ENCODE measurements around the gene MCTP1. TPM values are rescaled to one million over a fixed set of nuclear protein-coding genes. Genes with fewer than 3 reads are reported as not detected.

Gene MCTP1
- total RNA-seq, 1 experiment from 2014 or later = 0.44 TPM

DNA sequence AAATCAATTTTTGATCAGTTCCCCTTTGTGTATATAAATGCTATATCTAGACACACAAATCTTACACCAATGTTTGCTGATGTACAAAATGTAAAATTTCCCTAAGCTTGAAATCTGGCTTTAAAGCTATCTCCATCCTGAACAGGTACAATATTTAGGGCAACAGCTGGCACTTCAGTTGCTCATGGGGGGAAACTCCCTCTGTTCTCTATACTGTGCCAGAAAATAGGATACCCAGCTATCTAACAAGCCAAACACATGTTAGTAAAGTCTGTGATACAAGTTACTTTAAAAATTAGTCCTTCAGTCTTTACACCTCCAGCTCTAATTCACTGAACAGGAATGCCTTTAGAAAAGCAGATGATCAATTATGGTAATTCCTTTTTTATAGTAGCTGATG is 474.6 kb downstream of the MCTP1 start:
- Histone ChIP-seq H3K9me3 (ENCODE audit: control insufficient read depth in 1 of 2, insufficient read depth in 1 of 2, low read depth in 1 of 2, low read length in 2 of 2) (no peaks in the 10 kb centered on the region), H3K4me2 (ENCODE audit: low read length) (no peak overlapping the region), H3K9me2 (ENCODE audit: insufficient read depth) (no peaks in the 10 kb centered on the region), H3K79me2 (ENCODE audit: insufficient read depth, low read length) (no peaks in the 10 kb centered on the region), H3K4me1 (ENCODE audit: control insufficient read depth in 1 of 2, insufficient read depth in 2 of 2, low read length in 2 of 2) (no peaks in the 10 kb centered on the region), H3K36me3 (ENCODE audit: control insufficient read depth in 1 of 2, insufficient read depth in 2 of 2, low read length in 2 of 2) (no peaks in the 10 kb centered on the region), H4K20me1 (ENCODE audit: insufficient read depth) (no peaks in the 10 kb centered on the region), H3K27me3 (ENCODE audit: insufficient read depth, low read length) (0 out of 2 replicates have a peak, but pooled peaks cover 3% of the 10 kb centered on the region), H3K27ac (ENCODE audit: low read depth, low read length) (no peak overlapping the region), H3K9ac (ENCODE audit: low read length) (no peak overlapping the region), H3K4me3 (replicated peaks in 1 of 2; ENCODE audit: low read depth in 1 of 2, low read length in 2 of 2) (no peak overlapping the region), H2AFZ (ENCODE audit: low read depth, low read length, poor library complexity, severe bottlenecking) (no peak overlapping the region)
- intact Hi-C loops (cut with micrococcal nuclease) = no loop called here
- ChIA-PET CTCF (no interaction called here), POLR2A (no interaction called here), RAD21 (ENCODE audit: low non-redundant PET in 1 of 2, low total read pairs in 2 of 2, uncharacterized antibody in 2 of 2, unreplicated experiment in 2 of 2) (no interaction called here)
- BruUV-seq (replicated peaks) = no TSS peak
- DNase-seq (ENCODE audit: low read depth, low spot score) (no peak), ATAC-seq (no peak)
- TF ChIP-seq RAD21 (IDR thresholded peaks at IDR 0.05; ENCODE audit: low read depth) (no peak), YY1 (IDR thresholded peaks at IDR 0.05; ENCODE audit: extremely low read depth, insufficient replicate concordance, low read depth, low read length) (no peak), CEBPB (IDR thresholded peaks at IDR 0.05; ENCODE audit: low read depth) (no peak), TCF7L2 (IDR thresholded peaks at IDR 0.05; ENCODE audit: borderline replicate concordance, extremely low read depth, insufficient read depth, insufficient read length) (no peak), ELF1 (IDR thresholded peaks at IDR 0.05; ENCODE audit: borderline replicate concordance, low read depth) (no peak), CBX3 (IDR thresholded peaks at IDR 0.05; ENCODE audit: low read depth) (no peak), ZFX (IDR thresholded peaks at IDR 0.05) (no peak), SP1 (IDR thresholded peaks at IDR 0.05; ENCODE audit: low read depth) (no peak), POLR2AphosphoS5 (IDR thresholded peaks at IDR 0.05; ENCODE audit: low read depth, low read length) (no peak), EGR1 (IDR thresholded peaks at IDR 0.05; ENCODE audit: low read depth) (no peak), JUND (IDR thresholded peaks at IDR 0.05) (no peak)
- TF ChIP-seq, protein P1, sequence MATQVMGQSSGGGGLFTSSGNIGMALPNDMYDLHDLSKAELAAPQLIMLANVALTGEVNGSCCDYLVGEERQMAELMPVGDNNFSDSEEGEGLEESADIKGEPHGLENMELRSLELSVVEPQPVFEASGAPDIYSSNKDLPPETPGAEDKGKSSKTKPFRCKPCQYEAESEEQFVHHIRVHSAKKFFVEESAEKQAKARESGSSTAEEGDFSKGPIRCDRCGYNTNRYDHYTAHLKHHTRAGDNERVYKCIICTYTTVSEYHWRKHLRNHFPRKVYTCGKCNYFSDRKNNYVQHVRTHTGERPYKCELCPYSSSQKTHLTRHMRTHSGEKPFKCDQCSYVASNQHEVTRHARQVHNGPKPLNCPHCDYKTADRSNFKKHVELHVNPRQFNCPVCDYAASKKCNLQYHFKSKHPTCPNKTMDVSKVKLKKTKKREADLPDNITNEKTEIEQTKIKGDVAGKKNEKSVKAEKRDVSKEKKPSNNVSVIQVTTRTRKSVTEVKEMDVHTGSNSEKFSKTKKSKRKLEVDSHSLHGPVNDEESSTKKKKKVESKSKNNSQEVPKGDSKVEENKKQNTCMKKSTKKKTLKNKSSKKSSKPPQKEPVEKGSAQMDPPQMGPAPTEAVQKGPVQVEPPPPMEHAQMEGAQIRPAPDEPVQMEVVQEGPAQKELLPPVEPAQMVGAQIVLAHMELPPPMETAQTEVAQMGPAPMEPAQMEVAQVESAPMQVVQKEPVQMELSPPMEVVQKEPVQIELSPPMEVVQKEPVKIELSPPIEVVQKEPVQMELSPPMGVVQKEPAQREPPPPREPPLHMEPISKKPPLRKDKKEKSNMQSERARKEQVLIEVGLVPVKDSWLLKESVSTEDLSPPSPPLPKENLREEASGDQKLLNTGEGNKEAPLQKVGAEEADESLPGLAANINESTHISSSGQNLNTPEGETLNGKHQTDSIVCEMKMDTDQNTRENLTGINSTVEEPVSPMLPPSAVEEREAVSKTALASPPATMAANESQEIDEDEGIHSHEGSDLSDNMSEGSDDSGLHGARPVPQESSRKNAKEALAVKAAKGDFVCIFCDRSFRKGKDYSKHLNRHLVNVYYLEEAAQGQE (IDR thresholded peaks at IDR 0.05; ENCODE audit: low read depth) = no peak
- TF ChIP-seq, protein P2, sequence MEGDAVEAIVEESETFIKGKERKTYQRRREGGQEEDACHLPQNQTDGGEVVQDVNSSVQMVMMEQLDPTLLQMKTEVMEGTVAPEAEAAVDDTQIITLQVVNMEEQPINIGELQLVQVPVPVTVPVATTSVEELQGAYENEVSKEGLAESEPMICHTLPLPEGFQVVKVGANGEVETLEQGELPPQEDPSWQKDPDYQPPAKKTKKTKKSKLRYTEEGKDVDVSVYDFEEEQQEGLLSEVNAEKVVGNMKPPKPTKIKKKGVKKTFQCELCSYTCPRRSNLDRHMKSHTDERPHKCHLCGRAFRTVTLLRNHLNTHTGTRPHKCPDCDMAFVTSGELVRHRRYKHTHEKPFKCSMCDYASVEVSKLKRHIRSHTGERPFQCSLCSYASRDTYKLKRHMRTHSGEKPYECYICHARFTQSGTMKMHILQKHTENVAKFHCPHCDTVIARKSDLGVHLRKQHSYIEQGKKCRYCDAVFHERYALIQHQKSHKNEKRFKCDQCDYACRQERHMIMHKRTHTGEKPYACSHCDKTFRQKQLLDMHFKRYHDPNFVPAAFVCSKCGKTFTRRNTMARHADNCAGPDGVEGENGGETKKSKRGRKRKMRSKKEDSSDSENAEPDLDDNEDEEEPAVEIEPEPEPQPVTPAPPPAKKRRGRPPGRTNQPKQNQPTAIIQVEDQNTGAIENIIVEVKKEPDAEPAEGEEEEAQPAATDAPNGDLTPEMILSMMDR (IDR thresholded peaks at IDR 0.05 in 2 of 3, conservative IDR thresholded peaks at IDR 0.05 in 1 of 3; ENCODE audit: borderline replicate concordance in 1 of 3, insufficient read depth in 1 of 3, low read depth in 2 of 3, low read length in 2 of 3) = no peak

Measured in HCT116 (cell line).